Occipital lobe (tissue), 2 donors: ENCODE measurements around the gene LIF. TPM values are rescaled to one million over a fixed set of nuclear protein-coding genes. Genes with fewer than 3 reads are reported as not detected.
"Not testable (repeated sequence)": the region's sequence is repeated elsewhere in the genome, so short reads cannot be mapped to it uniquely, and the experiment has no call there.

Source experiments
- DNase-seq: peaks from one replicate; lab custom pipeline; 2025; lab: John Stamatoyannopoulos, UW
- total RNA-seq: library from RNA; depleted of rRNA; stranded (reverse); fragments of >200 nt; gene quantifications from one replicate; pipeline ENCODE4 v1.2.3, GENCODE V29; 2014

LIF gene
- total RNA-seq, 1 donor from 2014 or later: not detected

DNA sequence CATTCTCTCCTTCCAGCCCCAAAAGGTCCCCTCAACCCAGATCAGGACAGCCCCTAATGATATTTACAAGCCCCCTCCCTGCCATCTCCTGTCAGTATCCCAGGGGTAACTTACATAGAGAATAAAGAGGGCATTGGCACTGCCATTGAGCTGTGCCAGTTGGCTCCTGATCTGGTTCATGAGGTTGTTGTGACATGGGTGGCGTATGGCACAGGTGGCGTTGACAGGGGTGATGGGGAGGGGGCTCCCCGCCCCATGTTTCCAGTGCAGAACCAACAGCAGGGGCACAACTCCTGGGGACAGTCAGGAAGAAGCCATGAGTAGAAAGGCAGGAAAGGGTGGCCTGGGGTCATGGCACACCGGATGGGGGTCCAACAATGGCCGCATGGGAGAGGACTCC is 1.9 kb downstream of the LIF start:
- DNase-seq: no peak

DNA sequence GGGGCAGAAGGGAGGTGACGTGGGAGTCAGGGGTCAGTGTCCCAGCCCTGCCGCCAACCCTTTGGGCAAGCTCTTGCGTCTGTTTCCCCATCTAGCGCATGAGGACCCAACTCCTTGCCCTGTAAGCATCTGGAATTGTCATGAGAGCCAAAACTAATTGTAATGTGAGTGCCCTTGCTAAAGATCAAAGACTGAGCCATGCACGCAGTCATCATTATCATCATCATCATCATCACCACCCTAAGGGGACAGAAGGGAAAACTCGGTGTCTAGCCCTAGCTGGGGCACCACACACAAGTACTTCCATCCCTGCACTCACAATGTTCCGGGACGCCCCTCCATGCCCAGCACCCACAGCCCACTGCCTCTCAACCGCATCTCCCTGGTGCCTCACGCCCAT is 2.5 kb downstream of the LIF start:
- DNase-seq: no peak

DNA sequence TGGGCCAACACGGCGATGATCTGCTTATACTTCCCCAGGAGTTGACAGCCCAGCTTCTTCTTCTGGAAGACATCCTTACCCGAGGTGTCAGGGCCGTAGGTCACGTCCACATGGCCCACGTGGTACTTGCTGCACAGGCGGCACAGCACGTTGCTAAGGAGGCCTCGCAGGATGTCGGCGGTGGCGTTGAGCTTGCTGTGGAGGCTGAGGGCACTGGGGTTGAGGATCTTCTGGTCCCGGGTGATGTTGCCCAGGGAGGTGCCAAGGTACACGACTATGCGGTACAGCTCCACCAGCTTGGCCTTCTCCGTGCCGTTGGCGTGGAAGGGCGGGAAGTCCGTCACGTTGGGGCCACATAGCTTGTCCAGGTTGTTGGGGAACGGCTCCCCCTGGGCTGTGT is 2.9 kb downstream of the LIF start:
- no peak for DNase-seq

- no peak for DNase-seq
These were observed 4.8 kb downstream of the LIF start for GRCh38 chr22:30241576-30242371.

- DNase-seq: no peak
These were observed 5.8 kb downstream of the LIF start for GRCh38 chr22:30240541-30241417.

DNA sequence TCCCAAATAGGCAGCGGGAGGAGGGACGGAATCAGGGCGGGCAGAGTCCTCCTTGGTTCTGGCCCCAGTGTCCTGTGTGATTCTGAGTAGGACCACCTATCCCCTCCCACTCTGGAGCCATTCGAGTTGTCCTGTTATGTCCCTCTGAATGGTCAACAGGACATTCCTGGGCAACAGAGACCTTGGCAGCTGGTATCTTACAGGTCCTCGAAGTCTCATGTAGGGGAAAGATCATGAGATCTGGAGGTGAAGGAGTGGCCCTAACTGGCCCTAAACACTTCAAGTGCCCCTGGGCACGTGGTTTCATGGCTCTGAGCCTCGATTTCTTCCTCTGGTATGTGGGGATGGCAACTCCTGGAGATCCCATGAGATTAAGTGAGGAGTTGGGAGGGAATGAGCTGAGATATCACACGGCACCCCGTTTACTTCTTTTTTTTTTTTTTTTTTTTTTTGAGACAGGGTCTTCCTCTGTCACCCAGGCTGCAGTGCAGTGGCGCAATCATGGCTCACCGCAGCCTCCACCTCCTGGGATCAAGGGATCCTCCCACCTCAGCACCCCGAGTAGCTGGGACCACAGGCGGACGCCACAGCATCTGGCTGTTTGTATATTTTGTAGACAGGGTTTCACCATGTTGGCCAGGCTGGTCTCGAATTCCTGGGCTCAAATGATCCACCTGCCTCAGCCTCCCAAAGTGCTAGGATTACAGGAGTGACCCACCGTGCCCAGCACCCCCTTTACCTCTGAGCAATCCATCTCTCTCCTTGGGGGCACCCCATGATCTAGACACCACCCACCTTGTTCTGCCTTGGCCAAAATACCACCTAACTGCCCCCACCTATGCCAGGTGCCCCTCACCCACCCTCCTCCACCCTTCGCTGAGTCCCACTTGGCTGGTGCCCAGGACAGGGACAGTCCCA is 6.8 kb downstream of the LIF start:
- no peak for DNase-seq

GRCh38 chr22:30238661-30239487 is 7.7 kb downstream of the LIF start:
- DNase-seq: no peak

DNA sequence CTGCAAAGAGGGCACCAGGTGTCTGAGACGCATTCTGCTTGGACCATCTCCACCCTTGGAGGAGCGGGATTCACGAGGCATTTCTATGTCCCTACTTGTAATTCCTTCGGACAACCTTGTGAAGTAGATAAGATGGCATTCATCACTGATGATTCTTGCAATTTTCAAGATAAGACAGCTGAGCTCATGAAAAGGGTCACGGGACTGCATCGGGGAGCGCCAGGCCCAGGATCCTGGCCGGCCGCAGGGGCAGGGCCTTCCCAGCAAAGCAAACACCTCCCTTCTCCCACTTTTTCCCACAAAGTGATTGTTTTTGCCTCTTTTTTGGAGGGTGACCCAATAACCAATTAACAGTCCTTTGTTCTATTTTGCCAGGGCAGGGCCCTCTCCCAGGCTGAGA is 8.4 kb downstream of the LIF start:
- no peak for DNase-seq

DNA sequence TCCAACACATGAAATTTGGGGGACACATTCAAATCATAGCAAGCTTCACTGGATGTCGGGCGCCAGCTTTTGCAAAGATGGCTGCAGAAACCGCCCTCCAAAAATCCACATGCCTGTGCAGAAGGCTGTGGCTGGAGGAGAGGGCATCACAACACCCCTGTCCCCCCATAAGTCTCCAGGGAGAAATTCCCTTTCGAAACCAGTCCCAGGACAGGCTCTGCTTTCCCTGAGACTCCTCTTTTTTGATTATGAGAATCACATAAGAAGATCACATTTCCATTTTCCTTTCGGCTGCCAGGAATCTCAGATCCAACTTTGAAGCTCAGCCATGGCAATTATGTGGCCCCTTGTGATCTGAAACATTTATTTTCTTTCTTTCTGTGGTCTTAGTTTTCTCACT is 9.7 kb downstream of the LIF start:
- no peak for DNase-seq

- no peak for DNase-seq
These were observed 10.8 kb downstream of the LIF start for GRCh38 chr22:30235687-30236170.

DNA sequence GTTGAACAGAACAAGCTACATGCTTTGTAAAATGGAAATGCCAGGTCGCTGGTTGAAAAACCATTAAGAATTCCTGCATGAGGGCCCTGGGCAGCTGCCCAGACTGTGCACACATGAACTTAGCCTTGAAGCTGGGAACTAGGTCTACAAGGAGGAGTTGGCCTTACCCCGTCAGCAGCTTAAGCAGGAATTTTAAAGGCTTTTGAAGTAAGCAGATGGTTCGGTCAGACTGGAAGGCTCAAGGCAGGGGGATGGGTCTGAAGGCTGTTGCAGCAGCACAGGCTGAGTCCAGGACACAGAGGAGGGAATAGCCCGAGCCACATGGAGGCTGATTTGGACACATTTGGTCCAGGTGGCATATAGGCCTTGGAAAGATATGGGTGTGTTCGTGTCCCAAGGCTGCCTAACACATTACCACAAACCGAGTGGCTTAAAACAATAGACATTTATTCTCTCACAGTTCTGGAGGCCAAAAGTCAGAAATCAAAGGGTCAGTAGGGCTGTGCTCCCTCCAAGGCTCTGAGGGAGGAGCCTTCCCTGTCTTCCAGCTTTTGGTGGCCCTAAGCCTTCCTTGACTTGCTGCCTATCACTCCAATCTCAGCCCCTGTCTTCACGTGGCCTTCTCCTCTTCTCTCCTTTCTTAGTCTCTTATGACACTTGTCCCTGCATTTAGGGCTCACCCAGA is 11.6 kb downstream of the LIF start:
- no peak for DNase-seq

DNA sequence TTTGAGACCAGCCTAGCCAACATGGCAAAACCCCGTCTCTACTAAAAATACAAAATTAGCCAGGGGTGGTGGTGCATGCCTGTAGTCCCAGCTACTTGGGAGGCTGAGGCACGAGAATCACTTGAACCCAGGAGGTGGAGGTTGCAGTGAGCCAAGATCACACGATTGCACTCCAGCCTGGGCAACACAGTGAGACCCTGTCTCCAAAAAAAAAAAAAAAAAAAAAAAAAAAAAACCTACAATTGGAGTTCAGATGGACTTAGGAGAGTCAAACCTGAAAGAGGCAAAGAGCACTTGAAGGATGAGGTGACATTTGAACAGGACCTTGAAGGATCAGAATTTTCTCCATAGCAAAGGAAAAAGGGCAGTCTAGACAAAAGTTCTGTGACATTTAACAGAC is 12.2 kb downstream of the LIF start:
- not testable (repeated sequence) for DNase-seq

- DNase-seq: no peak
These were observed 13.0 kb downstream of the LIF start for GRCh38 chr22:30233582-30233981.

- DNase-seq: no peak
These were observed 13.8 kb downstream of the LIF start for GRCh38 chr22:30232716-30233218.

DNA sequence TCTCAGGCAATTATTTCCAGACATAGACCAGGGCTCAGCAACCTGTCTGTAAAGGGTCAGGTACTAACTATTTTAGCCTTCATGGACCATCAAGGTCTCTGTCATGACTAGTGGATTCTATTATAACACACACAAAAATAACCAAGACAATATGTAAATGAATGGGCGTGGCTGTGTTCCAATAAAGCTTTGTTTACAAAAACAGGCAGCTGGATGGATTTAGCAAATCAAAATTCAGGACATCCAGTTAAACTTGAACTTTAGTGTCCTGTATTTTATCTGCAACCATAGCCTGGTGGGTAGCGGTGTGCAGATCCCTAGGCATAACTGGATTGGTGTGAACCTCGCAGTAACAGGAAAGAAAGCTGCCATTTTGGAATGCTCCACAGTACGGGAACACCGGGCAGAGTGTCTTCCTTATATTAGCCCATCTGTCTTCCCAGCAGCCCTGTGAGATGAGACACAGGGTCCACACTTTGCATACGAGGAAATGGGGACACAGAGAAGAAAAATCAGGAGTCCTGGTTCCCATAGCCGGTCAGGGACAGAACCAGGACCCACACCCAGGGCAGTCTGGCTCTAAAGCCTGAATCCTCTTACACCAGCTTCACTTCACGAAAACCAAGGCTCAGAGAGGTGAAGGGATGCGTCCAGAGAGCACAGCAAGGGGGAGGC is 15.6 kb downstream of the LIF start:
- DNase-seq: no peak

GRCh38 chr22:30230330-30230729 is 16.2 kb downstream of the LIF start:
- no peak for DNase-seq

DNA sequence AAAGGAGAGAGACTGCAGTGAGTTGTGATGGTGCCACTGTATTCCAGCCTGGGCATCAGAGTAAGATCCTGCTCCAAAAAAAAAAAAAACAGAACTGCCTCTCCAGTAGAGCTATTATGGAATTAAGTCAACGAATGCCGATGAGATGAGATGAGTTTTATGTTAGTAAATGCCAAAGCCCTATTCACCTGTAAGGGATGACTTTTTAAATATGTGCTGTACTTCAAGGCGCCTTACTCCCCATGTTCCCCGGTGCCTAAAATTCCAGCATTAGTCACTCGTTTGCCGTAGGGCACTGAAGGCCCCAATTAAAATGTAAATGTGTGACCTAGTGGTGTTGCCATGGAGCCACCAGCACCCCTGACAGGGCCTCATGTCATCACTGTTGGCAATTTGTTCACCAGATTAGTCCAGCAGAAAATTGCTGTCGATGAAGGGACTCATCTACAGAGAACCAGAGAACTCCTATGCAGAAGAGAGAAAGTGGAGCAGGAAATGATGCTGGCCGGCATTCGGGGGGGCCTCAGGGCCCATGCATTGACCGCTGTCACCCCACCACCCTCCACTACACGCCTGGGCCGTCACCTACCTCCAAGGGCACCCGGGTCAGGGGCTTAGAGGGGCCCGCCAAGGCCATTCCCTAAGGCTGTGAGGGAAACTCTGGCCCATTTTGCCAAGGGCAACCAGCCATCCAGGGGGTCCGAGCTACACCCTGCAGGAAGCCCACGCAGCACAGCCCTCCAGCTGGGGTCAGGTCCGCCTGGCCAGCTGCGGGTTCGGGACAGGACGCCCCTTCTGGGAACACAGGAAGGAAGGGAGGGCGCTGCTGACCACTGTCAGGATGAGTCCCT is 17.8 kb downstream of the LIF start:
- DNase-seq: no peak
